CD4-positive, alpha-beta T cell treated with Interleukin-10 for 1 hour (primary cell): ENCODE data around the gene TCTN1.
"Not testable (repeated sequence)": the region's sequence is repeated elsewhere in the genome, so short reads cannot be mapped to it uniquely, and the experiment has no call there.

Experiments used
- DNase-seq: peaks from one replicate; pipeline ENCODE4 v3.0.0-alpha.2; 2020

Gene TCTN1

DNA sequence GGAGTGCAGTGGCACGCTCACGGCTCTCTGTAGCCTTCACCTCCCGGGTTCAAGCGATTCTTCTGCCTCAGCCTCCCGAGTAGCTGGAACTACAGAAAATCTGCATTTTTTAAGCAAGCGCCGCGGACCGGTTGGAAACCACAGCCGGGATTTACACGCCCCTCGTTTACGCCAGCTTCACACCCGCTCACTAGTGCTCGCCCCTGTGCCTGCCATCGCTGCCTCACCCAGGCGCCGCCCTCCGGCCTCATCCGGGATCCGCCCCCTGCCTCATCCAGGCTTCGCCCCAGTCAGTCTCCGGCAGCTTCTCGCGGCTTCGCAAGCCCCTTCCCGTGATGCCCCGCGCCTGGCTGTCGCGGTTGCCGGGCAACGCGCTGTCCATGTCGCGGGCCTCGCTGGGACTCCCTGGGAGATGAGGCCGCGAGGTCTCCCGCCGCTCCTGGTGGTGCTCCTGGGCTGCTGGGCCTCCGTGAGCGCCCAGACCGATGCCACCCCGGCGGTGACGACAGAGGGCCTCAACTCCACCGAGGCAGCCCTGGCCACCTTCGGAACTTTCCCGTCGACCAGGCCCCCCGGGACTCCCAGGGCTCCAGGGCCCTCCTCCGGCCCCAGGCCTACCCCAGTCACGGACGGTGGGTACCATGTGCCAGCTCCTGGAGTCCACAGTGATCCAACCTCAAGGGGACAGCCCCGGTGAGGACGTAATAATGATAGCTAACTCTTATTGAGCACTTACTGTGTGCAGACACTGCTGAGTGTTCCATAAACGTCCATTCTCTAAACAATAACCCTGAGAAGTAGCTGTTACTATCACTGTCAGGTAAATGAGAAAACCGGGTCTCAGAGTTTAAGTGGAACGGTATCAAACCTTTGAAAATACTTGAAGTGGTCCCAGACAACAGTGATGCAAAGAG, at the start of gene TCTN1:
TSS of gene TCTN1 (plus strand) at position 359 of the 914 bp plus-strand sequence. CDS start at position 413, 54 bp downstream.
- peak; percentile 96 for DNase-seq

DNA sequence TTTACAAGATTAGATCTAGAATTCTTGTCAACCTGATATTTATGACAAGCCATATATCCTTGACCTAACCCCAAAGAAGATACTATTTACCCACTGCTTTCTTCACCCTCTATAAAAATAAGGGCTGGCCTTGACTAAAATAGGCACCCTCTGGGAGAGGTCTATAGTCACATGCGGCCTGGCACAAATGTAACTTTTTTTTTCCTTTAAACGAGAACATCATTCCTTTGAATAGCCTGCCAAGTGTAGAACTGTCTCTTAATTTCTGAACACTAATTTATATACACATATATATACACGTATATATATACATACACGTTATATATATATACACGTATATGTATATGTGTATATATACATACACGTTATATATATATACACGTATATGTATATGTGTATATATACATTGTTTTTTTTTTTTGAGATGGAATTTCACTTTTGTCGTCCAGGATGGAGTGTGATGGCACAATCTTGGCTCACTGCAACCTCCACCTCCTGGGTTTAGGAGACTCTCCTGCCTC, 49.4 kb upstream of the TCTN1 start:
- no peak for DNase-seq

GRCh38 chr12:110565894-110566871, 47.7 kb upstream of the TCTN1 start:
- DNase-seq, result no peak

DNA sequence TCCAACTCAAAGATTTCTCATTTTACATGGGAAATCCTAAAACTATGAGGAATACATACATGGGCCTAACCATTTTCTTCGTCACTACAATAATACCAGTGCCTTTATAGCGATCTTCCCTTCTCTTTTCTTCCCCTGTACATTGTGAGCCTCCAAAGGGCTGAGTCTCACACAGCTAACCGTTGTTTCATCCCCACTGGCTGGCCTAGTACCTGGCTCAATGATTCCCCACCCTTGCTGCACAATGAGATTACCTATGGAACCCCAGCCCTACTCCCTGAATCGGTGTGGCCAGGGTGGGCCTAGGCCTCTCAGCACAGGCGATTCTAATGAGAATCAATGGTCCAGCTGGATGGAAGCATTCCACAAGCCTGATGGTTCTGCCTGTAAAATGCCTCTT, 46.9 kb upstream of the TCTN1 start:
- no peak for DNase-seq

GRCh38 chr12:110568752-110569151, 45.2 kb upstream of the TCTN1 start:
- DNase-seq, result no peak

- not testable (repeated sequence) for DNase-seq
Observed at GRCh38 chr12:110569838-110570237, 44.1 kb upstream of the TCTN1 start.

DNA sequence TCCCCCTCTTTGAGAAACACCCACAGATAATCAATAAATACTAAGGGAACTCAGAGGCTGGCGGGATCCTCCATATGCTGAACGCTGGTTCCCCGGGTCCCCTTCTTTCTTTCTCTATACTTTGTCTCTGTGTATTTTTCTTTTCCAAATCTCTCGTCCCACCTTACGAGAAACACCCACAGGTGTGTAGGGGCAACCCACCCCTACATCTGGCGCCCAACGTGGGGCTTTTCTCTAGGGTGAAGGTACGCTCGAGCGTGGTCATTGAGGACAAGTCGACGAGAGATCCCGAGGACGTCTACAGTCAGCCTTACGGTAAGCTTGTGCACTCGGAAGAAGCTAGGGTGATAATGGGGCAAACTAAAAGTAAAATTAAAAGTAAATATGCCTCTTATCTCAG, 43.1 kb upstream of the TCTN1 start:
- DNase-seq, result not testable (repeated sequence)

- DNase-seq, result no peak
Observed at GRCh38 chr12:110574044-110574443, 39.9 kb upstream of the TCTN1 start.

DNA sequence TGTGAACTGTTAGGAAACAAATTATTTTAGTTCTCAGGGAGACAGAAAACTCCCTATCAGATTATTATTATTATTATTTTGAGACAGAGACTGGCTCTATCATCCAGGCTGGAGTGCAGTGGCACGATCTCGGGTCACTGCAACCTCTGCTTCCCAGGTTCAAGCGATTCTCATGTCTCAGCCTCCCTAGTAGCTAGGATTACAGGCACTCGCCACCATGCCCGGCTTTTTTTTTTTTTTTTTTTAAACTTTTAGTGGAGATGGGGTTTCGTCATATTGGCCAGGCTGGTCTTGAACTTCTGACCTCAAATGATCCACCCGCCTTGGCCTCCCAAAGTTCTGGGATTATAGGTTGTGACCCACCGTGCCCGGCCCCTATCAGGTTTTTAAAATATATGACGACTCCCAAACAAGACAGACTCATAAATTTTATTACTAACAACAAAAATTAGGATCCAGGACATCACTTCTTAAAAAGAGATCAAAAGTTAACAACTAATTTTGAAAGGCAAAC, 39.2 kb upstream of the TCTN1 start:
- DNase-seq, result not testable (repeated sequence)

- no peak for DNase-seq
Observed at GRCh38 chr12:110575326-110575725, 38.6 kb upstream of the TCTN1 start.

DNA sequence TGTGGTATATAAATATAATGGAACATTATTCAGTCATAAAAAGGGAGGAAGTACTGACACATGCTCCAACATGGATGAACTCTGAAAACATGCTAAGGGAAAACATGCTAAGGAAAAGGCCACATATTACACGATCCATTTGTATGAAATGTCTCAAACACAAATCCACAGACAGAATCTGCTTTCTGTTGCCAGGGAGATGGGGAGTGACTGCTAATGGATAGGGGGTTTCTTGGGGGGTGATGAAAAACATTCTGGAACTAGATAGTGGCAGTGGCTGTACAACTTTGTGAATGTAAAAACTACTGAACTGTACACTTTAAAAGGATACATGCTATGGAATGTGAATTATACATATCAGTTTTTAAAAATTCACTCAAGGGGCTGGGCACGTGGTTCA, 37.4 kb upstream of the TCTN1 start:
- no peak for DNase-seq

DNA sequence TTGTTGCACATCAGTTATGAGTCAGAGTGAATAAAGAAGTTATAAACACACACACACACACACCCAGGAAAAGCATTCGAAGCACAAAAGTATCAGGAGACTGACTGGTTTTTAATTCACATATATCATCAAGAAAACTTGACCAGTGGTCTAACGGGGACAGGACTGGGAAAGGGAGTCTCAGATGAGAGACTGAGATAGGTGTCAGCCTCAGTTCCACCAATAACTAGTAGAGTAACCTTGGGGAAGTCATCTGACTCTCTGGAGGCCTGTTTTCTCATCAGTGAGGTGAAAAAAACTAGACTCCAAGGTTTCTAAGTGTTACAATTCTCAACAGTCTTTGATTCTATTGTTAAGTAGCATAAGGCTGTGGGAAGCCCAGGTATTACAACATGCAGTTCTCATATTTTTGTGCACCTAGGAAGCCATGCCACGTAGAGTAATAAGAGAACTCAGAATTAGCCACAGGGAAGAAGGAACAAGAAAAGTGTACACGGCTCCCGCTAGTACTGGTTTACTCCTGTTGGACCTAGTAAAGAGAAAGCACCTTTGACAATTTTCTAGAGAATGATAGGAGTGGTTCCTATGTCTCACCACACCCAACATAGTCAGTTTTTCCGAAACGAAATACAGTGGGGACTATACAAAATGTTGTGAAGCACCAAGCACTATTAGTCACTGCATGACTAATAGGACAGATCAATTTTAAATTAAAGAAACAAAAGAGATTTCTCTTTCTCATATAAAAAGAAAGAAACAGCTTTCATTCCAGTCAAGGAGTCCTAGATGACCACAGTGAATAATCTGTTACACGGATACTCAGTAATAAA, 35.9 kb upstream of the TCTN1 start:
- DNase-seq, result peak; percentile 61

GRCh38 chr12:110578694-110579534, 35.0 kb upstream of the TCTN1 start:
- peak; percentile 36 for DNase-seq

- peak; percentile 30 for DNase-seq
Observed at GRCh38 chr12:110579535-110580253, 34.2 kb upstream of the TCTN1 start.

- DNase-seq, result peak; percentile 21
Observed at GRCh38 chr12:110581931-110582275, 32.0 kb upstream of the TCTN1 start.

DNA sequence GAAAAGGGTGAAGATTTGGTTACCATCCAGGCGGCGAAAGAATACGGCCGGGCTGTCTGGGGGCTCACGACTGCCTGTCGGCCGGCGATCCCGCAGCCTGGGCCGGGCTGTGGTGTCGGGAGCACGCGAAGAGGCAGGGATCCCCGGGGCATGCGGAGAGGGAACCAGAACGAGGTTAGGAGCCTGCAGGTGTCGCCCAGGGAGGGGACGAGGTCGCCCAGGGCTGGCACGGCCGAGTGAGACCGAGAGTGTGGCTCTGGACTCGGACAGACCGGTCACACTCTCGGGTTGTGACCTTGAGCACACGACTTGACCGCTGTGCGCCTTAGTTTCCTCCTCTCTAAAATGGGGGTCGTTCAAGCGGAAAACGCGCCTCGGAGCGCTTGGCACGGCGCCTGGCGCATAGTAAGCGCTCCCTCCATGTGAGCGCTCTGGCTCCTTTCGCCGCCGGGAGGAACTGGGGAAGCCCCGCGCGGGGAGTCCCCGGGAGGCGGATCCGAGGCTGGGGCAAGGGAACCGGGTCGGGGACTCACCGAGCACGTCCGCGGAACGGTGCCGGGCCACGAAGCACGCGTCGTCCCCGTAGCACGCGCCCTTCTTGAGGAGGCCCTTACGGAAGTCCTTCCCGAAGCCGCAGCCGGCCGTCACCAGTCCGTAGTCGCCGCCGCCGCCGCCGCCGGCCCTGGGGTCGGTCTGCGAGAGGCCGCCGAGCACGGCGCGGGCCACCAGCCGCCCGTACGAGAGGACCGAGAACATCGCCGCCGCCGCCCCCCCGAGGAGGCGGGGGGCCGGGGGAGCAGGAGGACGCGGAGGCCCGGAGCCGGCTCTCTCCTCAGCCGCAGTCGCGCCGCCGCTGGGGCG, 31.4 kb upstream of the TCTN1 start:
- DNase-seq, result peak; percentile 87

GRCh38 chr12:110583137-110584059, 30.5 kb upstream of the TCTN1 start, which contains the start of gene PPTC7:
Gene PPTC7, minus strand, starts transcription at chr12:110583318. Its CDS starts 287 bp downstream, at chr12:110583031.
- DNase-seq, result peak; percentile 97

DNA sequence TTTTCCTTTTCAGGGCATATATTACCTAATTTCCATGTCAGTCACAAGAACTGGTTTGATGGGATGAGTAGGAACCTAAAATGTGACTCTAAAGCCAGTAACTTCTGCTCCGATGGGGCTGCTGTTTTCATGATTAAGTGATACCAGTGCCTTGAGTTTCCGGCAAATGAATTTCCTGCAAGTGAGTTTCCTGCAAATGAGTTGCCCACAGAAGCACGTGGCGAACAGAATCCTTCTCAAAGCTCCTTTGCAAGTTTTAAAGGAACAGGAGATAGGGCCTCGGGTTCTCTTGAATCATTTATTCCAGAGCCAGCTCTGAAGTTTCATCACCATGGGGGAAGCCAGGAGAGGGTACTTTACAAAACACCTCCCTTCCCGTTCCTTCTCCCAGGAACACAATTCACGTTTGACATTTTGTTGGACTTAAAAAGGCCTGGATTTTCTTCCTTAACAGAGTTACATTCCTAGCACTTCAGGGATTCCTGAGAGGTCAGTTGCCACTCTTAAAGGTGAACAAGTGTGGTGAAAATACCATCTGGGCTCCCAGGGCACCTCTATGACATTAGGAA, 28.6 kb upstream of the TCTN1 start:
- DNase-seq, result peak; percentile 66
